Mucosa of stomach (tissue), 1 donor: ENCODE measurements around the gene SLC25A21.
"Not testable (repeated sequence)": the region's sequence is repeated elsewhere in the genome, so short reads cannot be mapped to it uniquely, and the experiment has no call there.

Source experiments
- H3K27me3 ChIP-seq: one replicate; pipeline ENCODE4 v1.7.0; 2013; ENCODE audit warnings: mild to moderate bottlenecking, low read length; ENCODE audit not compliant: control insufficient read depth, insufficient read depth
- H3K36me3 ChIP-seq: one replicate; pipeline ENCODE4 v1.7.0; 2013; ENCODE audit warnings: low read length; ENCODE audit not compliant: control insufficient read depth, insufficient read depth
- H3K4me1 ChIP-seq: one replicate; pipeline ENCODE4 v1.7.0; 2013; ENCODE audit warnings: mild to moderate bottlenecking, low read length; ENCODE audit not compliant: control insufficient read depth, insufficient read depth
- H3K4me3 ChIP-seq: one replicate; pipeline ENCODE4 v1.7.0; 2013; ENCODE audit warnings: low read length
- H3K9ac ChIP-seq: one replicate; pipeline ENCODE4 v1.7.0; 2013; ENCODE audit warnings: mild to moderate bottlenecking, low read length, moderate library complexity
- H3K9me3 ChIP-seq: one replicate; pipeline ENCODE4 v1.7.0; 2013; ENCODE audit warnings: mild to moderate bottlenecking, low read length, moderate library complexity; ENCODE audit not compliant: control insufficient read depth
- donor health status: Pancreatic carcinoma.

SLC25A21 gene

DNA sequence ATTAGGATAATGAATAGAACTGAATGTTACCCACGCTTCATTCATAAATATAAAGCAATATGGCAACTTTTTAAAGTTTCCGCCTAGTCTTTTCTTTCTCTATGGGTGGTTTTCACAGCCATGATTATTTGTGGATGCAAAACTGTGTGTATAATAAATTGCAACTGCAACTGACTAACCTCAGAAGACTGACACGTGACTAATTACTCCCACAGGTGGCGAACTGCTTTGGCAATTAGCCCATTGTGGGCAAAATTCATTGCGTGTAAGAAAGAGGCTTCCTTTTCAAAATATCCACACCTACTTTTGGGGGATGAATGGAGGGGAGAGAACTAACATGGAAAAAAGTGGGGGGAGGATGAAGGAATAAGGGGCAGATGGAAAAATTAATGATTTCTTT is 79.0 kb downstream of the SLC25A21 start:
- Histone ChIP-seq H3K9ac (no peak overlapping the region), H3K36me3 (no peaks in the 10 kb centered on the region), H3K27me3 (no peaks in the 10 kb centered on the region), H3K4me1 (no peaks in the 10 kb centered on the region), H3K9me3 (no peaks in the 10 kb centered on the region), H3K4me3 (no peak overlapping the region)

GRCh38 chr14:37091651-37092050 is 80.8 kb downstream of the SLC25A21 start:
- Histone ChIP-seq H3K4me1 (no peaks in the 10 kb centered on the region), H3K9ac (no peak overlapping the region), H3K4me3 (no peak overlapping the region), H3K36me3 (no peaks in the 10 kb centered on the region), H3K27me3 (no peaks in the 10 kb centered on the region), H3K9me3 (no peaks in the 10 kb centered on the region)

DNA sequence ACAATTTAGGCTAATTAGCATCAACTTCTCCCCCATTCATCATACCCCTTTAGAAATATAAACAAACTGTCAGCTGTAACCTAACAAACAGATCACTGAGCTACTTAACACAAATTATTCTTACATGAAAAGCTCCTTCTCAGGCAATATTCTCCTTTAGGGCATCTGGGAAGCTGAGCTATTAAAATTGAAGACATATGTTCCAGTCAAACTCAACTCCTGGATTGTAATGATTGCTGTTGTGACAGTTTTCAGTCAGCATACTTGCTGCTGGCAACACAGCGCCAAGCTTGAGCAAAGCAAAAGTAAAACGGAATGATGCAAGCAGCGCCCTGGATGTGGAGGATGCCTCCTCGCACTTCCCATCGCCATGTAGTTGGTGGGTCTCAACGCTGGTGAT is 82.4 kb downstream of the SLC25A21 start:
- H3K27me3 ChIP-seq = no peaks in the 10 kb centered on the region
- no peak overlapping the region for H3K9ac ChIP-seq
- no peak overlapping the region for H3K4me3 ChIP-seq
- no peaks in the 10 kb centered on the region for H3K4me1 ChIP-seq
- no peaks in the 10 kb centered on the region for H3K36me3 ChIP-seq
- no peaks in the 10 kb centered on the region for H3K9me3 ChIP-seq

DNA sequence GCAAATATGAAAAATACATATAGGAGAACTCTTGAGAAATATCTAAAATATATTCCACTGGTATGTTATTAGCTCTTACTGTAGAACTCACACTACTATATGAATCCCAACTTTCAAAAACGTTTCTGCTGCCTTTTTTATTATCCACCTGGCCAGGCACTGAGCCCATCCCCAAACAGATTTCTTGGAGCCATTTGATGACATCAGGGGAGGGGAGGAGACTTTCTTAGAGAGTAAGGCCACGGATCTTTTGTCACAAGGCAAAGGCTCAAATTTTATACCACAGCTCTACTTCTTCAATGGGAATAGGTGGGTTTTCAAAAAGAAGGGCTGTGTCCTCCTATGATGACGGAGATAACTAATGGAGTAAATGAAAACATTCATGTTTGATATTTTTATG is 83.0 kb downstream of the SLC25A21 start:
- H3K9me3 ChIP-seq = no peaks in the 10 kb centered on the region

GRCh38 chr14:37088356-37089215 is 83.8 kb downstream of the SLC25A21 start:
- H3K36me3 ChIP-seq = no peaks in the 10 kb centered on the region
- no peak overlapping the region for H3K9ac ChIP-seq
- H3K4me3 ChIP-seq = no peak overlapping the region
- no peaks in the 10 kb centered on the region for H3K4me1 ChIP-seq
- H3K9me3 ChIP-seq = no peaks in the 10 kb centered on the region
- no peaks in the 10 kb centered on the region for H3K27me3 ChIP-seq

More for the DNA sequence above, 83.0 kb downstream of the SLC25A21 start:
- no peaks in the 10 kb centered on the region for H3K36me3 ChIP-seq
- no peak overlapping the region for H3K4me3 ChIP-seq
- no peak overlapping the region for H3K9ac ChIP-seq
- H3K27me3 ChIP-seq = no peaks in the 10 kb centered on the region
- H3K4me1 ChIP-seq = no peaks in the 10 kb centered on the region

- Histone ChIP-seq H3K4me1 (no peaks in the 10 kb centered on the region), H3K9ac (no peak overlapping the region), H3K9me3 (no peaks in the 10 kb centered on the region), H3K27me3 (no peaks in the 10 kb centered on the region), H3K36me3 (no peaks in the 10 kb centered on the region), H3K4me3 (no peak overlapping the region)
Measured at GRCh38 chr14:37087520-37087919, 84.9 kb downstream of the SLC25A21 start.

DNA sequence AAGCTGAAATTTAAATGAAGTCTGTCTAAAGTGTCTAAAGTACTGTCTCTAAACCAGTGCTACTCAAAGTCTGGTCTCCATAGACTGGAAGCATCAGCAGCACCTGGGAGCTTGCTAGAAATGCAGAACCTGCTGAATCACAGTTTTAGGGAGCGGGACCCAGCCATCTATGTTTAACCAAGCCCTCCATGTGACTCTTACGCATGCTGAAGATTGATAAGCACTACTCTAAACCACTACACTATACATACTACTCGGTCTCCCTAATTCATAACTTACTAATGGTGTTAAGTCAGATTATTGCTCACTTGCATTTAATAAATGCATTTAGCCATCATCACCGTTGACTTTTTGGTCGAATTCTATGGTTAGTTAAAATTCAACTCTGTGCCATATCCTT is 88.8 kb downstream of the SLC25A21 start:
- Histone ChIP-seq H3K4me3 (no peak overlapping the region), H3K9me3 (no peaks in the 10 kb centered on the region), H3K27me3 (no peaks in the 10 kb centered on the region), H3K4me1 (no peaks in the 10 kb centered on the region), H3K9ac (no peak overlapping the region), H3K36me3 (no peaks in the 10 kb centered on the region)

GRCh38 chr14:37082449-37082848 is 90.0 kb downstream of the SLC25A21 start:
- no peak overlapping the region for H3K9ac ChIP-seq
- H3K4me3 ChIP-seq = no peak overlapping the region

GRCh38 chr14:37081856-37082255 is 90.5 kb downstream of the SLC25A21 start:
- no peaks in the 10 kb centered on the region for H3K36me3 ChIP-seq

More at GRCh38 chr14:37082449-37082848, 90.0 kb downstream of the SLC25A21 start:
- H3K4me1 ChIP-seq = no peaks in the 10 kb centered on the region
- no peaks in the 10 kb centered on the region for H3K36me3 ChIP-seq
- no peaks in the 10 kb centered on the region for H3K27me3 ChIP-seq
- no peaks in the 10 kb centered on the region for H3K9me3 ChIP-seq

GRCh38 chr14:37081218-37081617 is 91.2 kb downstream of the SLC25A21 start:
- no peaks in the 10 kb centered on the region for H3K36me3 ChIP-seq
- no peaks in the 10 kb centered on the region for H3K9me3 ChIP-seq
- H3K4me3 ChIP-seq = no peak overlapping the region
- H3K9ac ChIP-seq = no peak overlapping the region
- H3K4me1 ChIP-seq = no peaks in the 10 kb centered on the region
- no peaks in the 10 kb centered on the region for H3K27me3 ChIP-seq

More at GRCh38 chr14:37081856-37082255, 90.5 kb downstream of the SLC25A21 start:
- Histone ChIP-seq H3K4me3 (no peak overlapping the region), H3K4me1 (no peaks in the 10 kb centered on the region), H3K27me3 (no peaks in the 10 kb centered on the region), H3K9me3 (no peaks in the 10 kb centered on the region), H3K9ac (no peak overlapping the region)

- no peaks in the 10 kb centered on the region for H3K36me3 ChIP-seq
- no peak overlapping the region for H3K9ac ChIP-seq
- H3K4me3 ChIP-seq = no peak overlapping the region
- no peaks in the 10 kb centered on the region for H3K9me3 ChIP-seq
- no peaks in the 10 kb centered on the region for H3K27me3 ChIP-seq
- no peaks in the 10 kb centered on the region for H3K4me1 ChIP-seq
Measured at GRCh38 chr14:37078131-37078530, 94.3 kb downstream of the SLC25A21 start.

DNA sequence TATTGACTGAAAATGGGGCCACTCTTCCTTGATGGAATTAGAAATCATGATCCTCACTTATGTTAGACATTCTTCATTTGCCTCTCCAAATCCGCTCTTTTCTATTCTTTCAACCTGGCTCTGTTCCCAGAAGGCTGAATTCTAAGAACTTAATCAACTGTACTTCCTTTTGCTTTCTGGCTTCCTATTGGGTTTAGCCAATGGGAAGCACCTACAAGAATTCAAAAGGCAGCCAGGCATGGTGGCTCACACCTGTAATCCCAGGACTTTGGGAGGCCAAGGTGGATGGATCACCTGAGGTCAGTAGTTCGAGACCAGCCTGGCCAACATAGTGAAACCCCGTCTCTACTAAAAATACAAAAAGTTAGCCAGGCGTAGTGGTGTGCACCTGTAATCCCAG is 98.1 kb downstream of the SLC25A21 start:
- not testable (repeated sequence) for H3K4me3 ChIP-seq, H3K27me3 ChIP-seq, H3K9me3 ChIP-seq, H3K9ac ChIP-seq, H3K36me3 ChIP-seq, H3K4me1 ChIP-seq
